Erythroblast (primary cell): ENCODE results near the gene PTGES.
"Not testable (repeated sequence)": the region's sequence is repeated elsewhere in the genome, so short reads cannot be mapped to it uniquely, and the experiment has no call there.

Experiments used
- DNase-seq, 2 experiments: peaks; one replicate each; lab custom pipeline; 2025; lab: John Stamatoyannopoulos, UW
- GATA1 ChIP-seq: IDR thresholded peaks from 2 replicates; pipeline ENCODE4 v1.6.1; 2011; ENCODE audit warnings: low read depth, mild to moderate bottlenecking, control low read depth, low read length, moderate library complexity
- POLR2A ChIP-seq: IDR thresholded peaks from 2 replicates; pipeline ENCODE4 v1.6.1; 2011; ENCODE audit warnings: mild to moderate bottlenecking, low read length

PTGES gene

DNA sequence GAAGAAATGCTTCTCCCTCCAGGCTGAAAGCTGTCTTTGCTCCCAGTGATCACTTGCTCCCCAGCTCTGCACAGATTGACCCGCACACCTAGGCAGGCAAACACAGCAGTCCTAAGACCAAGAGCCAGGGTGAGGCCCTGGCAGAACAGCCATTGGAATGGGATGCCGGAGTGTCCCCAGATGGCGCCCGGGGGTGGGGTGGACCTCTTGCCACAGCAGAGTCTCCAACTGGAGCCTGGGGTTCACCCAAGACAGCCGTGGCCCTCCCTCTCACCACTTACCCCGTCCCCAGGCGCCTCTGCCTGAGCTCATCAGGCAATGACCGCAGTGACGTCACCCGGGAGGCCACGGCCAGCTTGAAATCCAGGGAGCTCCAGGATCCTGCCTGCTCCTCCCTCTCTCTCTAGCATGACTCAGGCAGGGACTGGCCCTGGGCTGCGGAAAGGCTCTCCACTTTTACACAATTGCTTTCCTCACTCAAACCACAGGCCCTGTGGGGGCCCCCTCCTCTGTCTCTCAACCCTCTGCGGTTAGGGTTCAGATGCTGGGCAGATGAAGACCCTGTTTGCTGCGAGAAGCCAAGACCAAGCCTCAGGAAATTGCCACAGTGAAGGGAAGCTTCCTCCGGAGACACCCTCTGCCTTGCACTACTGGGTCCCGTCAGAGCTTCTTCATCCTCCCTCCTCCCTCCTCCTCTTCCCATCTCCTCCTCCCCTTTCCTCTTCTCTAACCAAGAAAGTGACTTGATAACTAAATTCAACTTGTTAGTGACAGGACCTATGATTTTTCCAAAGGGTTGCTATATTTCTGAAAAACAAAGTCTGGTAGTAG lies 24.3 kb upstream of the PTGES start:
- no peak for TF ChIP-seq GATA1
- DNase-seq = peak; percentile 51 to 72

DNA sequence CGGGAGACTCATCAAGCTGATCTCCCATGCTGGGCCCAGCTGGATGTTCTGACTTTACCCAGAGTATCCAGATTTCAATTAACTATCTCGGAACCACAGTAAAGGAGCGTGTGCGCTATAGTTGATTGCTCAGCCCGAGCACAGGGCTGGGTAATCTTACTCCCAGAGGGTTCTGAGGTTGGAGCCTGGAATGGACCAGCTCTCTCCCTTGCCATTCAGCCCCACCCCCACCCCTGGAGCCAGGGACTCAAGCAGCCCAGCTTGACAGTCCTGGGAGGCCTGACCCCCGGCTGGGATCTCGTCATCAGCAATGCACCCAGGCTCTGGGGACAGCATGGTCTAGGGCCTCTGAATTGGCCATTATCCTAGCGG lies 23.7 kb upstream of the PTGES start:
- DNase-seq = no peak
- TF ChIP-seq POLR2A (no peak), GATA1 (no peak)

DNA sequence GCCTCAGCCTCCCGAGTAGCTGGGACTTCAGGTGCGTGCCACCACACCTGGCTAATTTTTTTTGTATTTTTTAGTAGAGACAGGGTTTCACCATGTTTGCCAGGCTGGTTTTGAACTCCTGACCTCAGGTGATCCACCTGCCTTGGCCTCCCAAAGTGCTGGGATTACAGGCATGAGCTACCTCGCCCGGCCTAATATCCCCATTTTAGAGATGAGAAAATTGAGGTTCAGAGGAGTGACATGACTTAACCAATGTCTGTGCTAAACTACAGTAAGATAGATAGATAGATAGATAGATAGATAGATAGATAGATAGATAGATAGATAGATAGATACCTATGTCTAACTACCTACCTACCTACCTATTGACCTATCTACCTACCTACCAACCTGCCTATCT lies 23.3 kb upstream of the PTGES start:
- not testable (repeated sequence) for DNase-seq

DNA sequence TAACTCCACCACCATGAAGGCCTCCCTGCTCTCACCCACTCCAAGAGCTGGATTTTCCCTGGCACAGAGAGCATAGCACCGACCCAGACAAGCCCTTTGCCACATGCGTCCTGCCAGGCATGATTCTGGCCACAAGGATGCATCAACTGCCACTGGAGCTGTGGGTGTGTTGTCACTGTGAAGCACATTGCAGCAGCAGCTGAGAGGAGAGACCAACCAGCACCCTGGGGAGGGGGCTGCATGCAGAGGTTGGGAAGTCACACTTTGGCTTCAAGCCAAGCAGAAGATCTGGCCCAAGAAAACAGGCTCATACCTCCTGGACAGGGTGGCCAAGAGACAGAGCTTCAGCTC lies 22.6 kb upstream of the PTGES start:
- no peak for DNase-seq
- TF ChIP-seq GATA1 (no peak), POLR2A (no peak)

DNA sequence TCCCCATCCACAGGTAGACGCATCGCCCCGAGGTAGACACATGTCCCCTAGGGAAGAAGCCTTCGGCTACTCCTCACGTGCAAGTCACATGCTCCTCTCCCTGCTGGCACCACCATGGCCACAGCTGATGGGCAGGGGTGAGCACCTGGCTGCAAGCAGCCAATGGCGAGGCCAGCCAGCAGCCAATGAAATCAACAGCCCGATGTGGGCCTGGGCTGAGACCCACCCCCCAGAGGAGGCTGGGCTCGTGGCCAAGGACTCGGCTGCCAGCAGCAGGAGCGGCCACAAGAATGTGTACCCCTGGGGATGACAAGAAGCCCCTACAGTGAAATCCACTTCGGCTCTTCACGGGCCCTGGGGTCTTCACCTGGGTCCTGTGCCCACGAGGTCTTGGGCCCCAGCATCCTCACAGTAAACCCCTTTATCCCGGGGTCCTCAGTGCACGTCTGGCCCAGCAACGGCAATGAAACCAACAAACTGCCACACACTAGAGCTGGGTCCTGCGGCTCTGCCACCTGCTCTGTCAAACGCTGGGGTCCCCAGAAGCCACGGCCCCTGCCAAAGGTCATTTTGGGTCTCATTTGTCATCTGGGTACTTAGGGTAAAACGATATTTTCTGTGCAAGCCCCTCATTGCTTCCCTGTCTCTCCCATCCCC lies 22.1 kb upstream of the PTGES start:
- DNase-seq = no peak
- TF ChIP-seq GATA1 (no peak), POLR2A (no peak)

DNA sequence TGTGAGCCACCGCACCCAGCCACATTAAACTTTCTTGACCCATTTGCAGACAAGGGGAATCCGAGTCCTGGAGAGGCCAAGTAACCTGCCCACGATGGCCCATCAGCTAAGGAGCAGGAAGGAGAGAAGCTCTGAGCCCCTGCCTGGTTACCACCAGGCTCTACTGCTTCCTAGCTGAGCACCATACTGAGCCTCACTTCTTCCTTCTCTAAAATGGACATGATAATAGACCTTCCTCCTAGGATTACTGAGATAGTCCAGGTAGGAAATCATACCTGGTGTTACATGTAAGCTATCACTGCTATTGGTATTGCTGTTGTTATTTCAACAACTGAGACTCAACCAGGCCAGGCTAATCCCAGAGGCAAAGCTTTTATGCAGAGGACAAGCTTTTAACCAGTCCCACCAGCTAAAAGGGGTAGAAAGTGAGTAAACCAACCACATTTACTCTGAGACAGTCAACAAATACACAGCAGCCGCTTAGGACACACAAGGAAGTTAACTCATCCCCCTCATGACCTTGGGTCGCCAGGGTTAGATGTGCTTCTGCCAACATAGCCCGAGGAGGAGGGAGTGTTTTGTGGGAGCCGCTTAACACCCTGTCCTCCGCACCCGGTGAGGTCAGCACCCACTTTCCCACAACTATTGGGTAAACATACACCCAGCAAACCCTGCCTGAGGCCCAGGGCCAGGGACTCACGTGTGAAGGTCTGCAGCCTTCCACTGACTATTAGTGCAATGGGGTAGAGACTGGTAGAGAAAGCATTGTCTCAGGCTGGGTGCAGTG lies 20.6 kb upstream of the PTGES start:
- TF ChIP-seq GATA1 = no peak
- no peak for TF ChIP-seq POLR2A
- no peak for DNase-seq

DNA sequence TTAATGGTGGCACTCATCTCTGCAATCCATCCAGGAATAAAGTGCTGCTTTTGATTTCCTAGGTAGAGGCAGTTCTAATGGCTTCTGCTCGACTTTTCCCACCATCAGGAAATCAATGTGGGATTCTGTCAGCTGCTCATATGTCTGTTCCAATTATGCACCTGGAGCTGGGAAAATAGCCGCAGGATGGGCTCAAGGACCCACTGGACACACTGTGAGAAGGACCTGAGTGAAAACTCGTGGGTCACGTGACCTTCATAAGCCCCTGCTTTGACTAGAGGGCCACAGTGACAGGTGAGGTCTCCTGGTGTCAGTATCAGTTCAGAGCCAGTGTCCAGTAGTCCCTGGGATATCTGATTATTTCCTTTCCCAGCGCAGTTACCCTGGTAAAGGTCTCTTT lies 17.9 kb upstream of the PTGES start:
- no peak for TF ChIP-seq GATA1
- no peak for TF ChIP-seq POLR2A
- no peak for DNase-seq

DNA sequence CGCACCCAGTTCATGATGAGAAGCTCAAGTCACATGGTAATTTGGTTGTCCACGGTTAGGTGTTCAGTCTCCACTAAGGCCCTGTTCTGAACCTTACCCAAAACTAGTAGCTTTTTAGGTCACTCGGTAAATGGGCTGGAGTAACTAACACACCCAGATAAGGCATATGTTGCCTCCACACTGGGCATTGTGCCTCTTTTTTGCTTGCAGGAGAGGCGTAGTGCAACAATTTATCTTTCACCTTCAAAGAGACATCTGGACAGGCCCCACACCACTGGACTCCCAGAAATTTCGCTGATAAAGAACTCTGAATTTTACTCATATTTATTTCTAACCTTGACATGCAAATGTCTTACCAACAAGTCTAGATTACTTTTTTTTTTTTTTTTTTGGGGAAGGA lies 16.8 kb upstream of the PTGES start:
- peak; percentile 86 to 96 for DNase-seq
- TF ChIP-seq POLR2A = no peak
- peak; percentile 22 for TF ChIP-seq GATA1

DNA sequence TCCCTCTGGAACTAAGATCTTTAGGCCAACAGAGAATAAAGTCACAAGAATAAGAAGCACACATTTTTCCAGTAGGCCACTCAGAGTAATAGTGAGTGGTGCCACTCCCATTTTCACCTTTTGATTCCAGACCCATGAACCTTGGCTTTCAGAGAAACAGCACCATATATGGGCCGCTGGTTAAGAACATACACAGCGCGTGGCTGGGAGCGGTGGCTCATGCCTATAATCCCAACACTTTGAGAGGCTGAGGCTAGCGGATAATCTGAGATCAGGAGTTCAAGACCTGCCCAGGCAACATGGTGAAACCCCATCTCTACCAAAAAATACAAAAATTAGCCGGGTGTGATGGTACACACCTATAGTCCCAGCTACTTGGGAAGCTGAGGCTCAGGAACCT lies 15.6 kb upstream of the PTGES start:
- no peak for TF ChIP-seq GATA1
- TF ChIP-seq POLR2A = no peak

DNA sequence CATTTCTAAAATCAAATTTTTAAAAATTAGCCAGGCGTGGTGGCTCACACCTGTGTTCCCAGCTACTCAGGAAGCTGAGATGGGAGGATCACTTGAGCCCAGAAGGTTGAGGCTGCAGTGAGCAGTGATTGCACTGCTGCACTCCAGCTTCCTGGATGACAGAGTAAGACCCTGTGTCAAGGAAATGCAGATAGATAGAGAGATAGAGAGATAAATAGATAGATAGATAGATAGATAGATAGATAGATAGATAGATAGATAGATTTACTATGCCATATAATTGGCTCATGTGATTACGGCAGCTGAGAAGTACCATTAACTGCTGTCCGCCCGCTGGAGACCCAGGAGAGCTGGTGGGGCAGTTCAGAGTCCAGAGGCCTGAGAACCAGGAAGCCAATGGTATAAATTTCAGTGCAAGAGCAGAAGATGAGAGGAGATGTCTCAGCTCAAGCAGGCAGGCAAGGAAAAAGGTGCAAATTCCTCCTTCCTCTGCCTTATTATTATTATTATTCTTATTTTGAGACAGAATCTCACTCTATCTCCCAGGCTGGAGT lies 13.0 kb upstream of the PTGES start:
- DNase-seq = no peak
- no peak for TF ChIP-seq GATA1
- TF ChIP-seq POLR2A = no peak

More for the DNA sequence above, 15.6 kb upstream of the PTGES start:
- DNase-seq = no peak

DNA sequence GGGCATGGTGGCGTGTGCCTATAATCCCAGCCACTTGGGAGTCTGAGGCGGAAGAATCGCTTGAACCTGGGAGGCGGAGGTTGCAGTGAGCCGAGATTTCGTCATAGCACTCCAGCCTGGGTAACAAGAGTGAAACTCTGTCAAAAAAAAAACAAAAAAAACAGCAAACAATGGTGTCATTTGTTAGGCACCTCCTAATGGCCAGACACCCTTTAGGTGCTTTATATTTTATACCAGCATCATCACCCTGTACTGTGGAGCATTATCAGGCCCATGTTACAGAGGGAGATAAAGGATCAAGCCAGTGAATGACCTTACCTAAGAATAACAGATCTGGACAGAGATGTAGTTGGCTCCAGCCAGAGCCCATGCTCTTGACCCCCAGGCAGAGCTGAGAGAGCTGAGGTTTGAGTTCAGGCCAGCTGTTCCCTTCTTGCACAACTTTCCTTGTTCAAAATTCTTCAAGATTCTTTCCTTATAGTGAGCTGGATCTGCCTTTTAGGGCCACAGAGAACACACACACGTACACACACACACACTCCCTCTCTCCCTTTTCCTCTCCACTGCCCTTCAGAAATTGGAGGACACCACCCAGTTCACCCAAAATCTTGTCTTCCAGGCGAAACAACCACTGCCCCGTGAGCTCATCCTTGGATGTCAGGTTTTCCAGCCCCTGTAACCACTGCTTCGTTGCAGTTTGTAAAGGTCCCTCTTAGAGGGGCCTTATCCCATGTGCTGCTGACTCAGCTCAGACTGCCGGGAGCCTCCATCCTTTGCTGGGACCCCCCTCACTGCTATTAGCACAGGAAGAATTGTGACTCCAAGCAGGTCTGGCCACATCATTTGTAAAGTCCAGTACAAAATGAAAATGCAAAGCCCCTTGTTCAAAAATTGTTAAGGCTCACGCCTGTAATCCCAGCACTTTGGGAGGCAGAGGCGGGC lies 10.4 kb upstream of the PTGES start:
- no peak for DNase-seq
- no peak for TF ChIP-seq POLR2A
- TF ChIP-seq GATA1 = no peak

DNA sequence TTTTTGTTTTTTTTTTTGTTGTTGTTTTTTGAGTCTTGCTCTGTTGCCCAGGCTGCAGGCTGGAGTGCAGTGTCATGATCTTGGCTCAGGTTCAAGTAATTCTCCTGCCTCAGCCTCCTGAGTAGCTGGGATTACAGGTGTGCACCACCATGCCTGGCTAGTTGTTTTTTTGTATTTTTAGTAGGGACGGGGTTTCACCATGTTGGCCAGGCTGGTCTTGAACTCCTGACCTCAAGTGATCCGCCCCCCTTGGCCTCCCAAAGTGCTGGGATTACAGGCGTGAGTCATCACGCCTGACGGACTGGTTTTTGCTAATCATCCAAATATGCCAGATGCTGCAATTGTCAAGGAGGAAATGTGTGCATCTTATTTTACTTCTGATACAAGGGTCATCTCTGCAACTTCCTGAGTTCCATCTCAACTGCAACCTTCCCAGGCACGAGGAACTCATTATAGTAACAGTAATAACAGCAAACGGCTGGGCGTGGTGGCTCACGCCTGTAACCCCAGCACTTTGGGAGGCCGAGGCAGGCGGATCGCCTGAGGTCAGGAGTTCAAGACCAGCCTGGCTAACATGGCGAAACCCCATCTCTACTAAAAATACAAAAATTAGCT lies 9.6 kb upstream of the PTGES start:
- DNase-seq = peak; percentile 20 to 36

DNA sequence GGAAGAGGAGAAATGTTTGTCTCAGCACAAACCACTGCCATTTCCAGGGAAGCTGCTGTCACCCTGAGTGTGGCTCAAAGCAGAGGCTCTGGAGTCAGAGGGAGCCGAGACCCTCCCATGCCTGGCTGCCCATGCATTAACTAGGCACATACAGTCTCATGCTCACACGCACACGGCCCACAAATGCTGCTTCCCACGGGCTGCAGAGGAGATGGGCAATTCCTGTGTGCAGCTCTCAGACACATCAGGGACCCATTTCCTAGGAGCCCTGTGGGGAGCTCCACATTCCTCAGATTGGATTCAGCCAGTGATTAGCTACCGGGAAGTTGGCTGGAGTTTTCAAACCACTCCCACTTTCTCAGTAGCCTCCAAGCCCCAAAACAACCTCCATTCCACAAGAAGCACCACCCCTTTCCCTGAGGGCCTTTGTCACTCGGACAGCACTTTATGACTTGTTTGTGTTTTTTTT lies 9.1 kb upstream of the PTGES start:
- TF ChIP-seq GATA1 = no peak
- TF ChIP-seq POLR2A = no peak
- no peak for DNase-seq
